Measurements from ENCODE around the gene CRELD2. TPM values are rescaled to one million over a fixed set of nuclear protein-coding genes. Genes with fewer than 3 reads are reported as not detected.

CRELD2 gene
- total RNA-seq, 1 donor from 2014 or later, result 24.9 TPM

DNA sequence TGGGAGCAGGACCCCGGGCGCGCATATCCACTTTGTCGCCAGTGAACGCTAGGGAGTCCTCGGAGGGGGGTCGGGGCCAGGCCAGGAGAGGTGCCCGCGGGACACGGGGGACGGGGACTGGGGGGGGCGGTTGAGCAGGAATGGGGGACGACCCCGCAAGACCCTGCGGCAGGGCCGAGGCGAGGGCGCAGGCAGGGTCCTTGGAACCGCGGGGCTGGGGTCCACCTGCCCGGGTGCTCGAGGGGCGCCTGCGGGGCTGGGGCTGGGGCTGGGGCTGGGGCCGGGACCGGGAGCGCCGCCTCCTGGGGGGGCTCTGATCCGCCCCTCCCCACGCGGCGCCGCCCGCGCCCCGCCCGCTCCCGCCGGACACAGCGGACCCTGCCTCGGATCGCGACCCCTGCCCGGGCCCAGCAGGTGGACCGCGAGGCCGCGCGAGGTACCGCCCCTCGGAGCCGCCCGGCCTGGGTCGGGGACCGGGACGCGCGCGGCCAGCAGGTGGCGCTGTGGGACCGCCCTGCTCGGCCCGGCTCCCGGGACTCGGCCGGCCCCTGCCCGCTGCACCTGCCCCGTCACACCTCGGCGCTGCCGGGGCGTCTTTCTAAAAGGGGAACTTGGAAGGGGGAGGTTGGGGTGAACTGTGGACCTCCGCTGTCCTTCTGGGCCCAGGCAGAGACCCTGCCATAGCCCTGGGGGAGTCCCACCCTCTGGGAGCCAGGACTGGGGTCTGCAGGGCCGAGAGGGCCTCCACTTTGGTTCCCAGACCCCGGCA is 11.0 kb downstream of the CRELD2 start:
- peak; percentile 97 for TF ChIP-seq CTCF (IDR thresholded peaks at IDR 0.05; ENCODE audit: partially characterized antibody, unreplicated experiment)

GRCh38 chr22:49929994-49930575 is 11.7 kb downstream of the CRELD2 start:
- Mint-ChIP-seq H3K27ac (ENCODE audit: unreplicated experiment) (no peak overlapping the region), H3K9me3 (ENCODE audit: unreplicated experiment) (peaks cover 5% of the 10 kb centered on the region), H3K36me3 (ENCODE audit: unreplicated experiment) (no peaks in the 10 kb centered on the region), H3K4me1 (ENCODE audit: low read depth, unreplicated experiment) (peaks cover 22% of the 10 kb centered on the region), H3K4me3 (ENCODE audit: unreplicated experiment) (no peak overlapping the region), H3K27me3 (ENCODE audit: unreplicated experiment) (no peaks in the 10 kb centered on the region)
- TF ChIP-seq CTCF (IDR thresholded peaks at IDR 0.05; ENCODE audit: partially characterized antibody, unreplicated experiment), result no peak
- no peak for DNase-seq

More for the DNA sequence above, 11.0 kb downstream of the CRELD2 start:
- H3K4me1 Mint-ChIP-seq (ENCODE audit: low read depth, unreplicated experiment), result peaks cover 23% of the 10 kb centered on the region
- no peaks in the 10 kb centered on the region for H3K36me3 Mint-ChIP-seq (ENCODE audit: unreplicated experiment)
- H3K4me3 Mint-ChIP-seq (ENCODE audit: unreplicated experiment), result no peak overlapping the region
- peaks cover 5% of the 10 kb centered on the region for H3K9me3 Mint-ChIP-seq (ENCODE audit: unreplicated experiment)
- H3K27ac Mint-ChIP-seq (ENCODE audit: unreplicated experiment), result no peak overlapping the region
- H3K27me3 Mint-ChIP-seq (ENCODE audit: unreplicated experiment), result no peaks in the 10 kb centered on the region
- peak; percentile 85 for DNase-seq

DNA sequence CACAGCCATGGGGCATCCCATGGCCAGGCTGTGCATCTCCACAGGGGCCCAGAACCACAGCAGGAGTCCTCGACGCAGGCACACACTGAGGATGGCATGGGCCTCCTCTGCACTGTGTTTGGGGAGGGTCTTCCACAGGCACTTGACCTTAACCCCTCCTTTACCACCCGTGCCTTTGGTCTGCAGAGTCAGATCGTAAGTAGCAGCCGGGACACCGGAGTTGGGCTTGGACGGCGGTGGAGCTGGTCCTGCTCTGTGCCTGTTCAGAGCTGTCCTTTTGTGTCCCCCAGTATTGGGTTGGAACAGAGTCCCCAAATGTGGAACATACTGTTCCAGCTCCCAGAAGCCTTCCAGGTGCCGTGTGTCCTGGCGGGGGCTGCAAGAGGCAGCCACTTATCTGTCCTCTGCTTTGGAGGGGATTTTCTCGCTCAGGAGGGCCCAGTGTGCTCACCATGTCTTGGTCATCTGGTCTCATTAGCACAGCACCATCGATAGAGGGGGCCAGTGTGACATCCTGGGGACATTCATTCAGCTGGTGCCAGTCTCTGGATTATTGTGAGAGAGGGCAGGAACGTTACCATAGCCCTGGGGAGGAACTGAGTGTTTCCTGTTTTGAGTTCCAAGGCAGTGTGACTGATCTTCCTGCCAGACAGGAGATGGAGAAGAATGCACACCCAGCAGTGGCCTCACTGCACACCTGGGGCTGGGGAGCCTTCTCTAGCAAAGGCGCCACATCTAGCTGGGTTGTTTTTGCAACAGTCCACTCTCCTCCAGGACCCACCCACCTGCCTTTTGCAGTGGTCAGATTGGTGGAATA is 12.4 kb downstream of the CRELD2 start:
- Mint-ChIP-seq H3K36me3 (ENCODE audit: unreplicated experiment) (no peaks in the 10 kb centered on the region), H3K4me1 (ENCODE audit: low read depth, unreplicated experiment) (peaks cover 15% of the 10 kb centered on the region), H3K27me3 (ENCODE audit: unreplicated experiment) (no peaks in the 10 kb centered on the region), H3K9me3 (ENCODE audit: unreplicated experiment) (peaks cover 5% of the 10 kb centered on the region), H3K27ac (ENCODE audit: unreplicated experiment) (no peak overlapping the region), H3K4me3 (ENCODE audit: unreplicated experiment) (no peak overlapping the region)
- no peak for TF ChIP-seq CTCF (IDR thresholded peaks at IDR 0.05; ENCODE audit: partially characterized antibody, unreplicated experiment)
- no peak for DNase-seq

GRCh38 chr22:49933236-49934159 is 15.1 kb downstream of the CRELD2 start:
- Mint-ChIP-seq H3K4me3 (ENCODE audit: unreplicated experiment) (no peak overlapping the region), H3K9me3 (ENCODE audit: unreplicated experiment) (no peaks in the 10 kb centered on the region), H3K27ac (ENCODE audit: unreplicated experiment) (peak overlapping the region; percentile 8), H3K4me1 (ENCODE audit: low read depth, unreplicated experiment) (peaks cover 7% of the 10 kb centered on the region), H3K36me3 (ENCODE audit: unreplicated experiment) (no peaks in the 10 kb centered on the region), H3K27me3 (ENCODE audit: unreplicated experiment) (no peaks in the 10 kb centered on the region)
- no peak for TF ChIP-seq CTCF (IDR thresholded peaks at IDR 0.05; ENCODE audit: partially characterized antibody, unreplicated experiment)
- no peak for DNase-seq
